NT2/D1 (cell line): Measurements from ENCODE around the gene LSM12.

Experiments used
- SUZ12 ChIP-seq: IDR thresholded peaks from 2 replicates; pipeline ENCODE4 v1.6.1; 2011; ENCODE audit not compliant: insufficient read length, insufficient read depth; ENCODE audit errors: extremely low read depth
- ZNF274 ChIP-seq: IDR thresholded peaks from 2 replicates; pipeline ENCODE4 v1.6.1; 2011; ENCODE audit warnings: mild to moderate bottlenecking, low read depth, low read length

DNA sequence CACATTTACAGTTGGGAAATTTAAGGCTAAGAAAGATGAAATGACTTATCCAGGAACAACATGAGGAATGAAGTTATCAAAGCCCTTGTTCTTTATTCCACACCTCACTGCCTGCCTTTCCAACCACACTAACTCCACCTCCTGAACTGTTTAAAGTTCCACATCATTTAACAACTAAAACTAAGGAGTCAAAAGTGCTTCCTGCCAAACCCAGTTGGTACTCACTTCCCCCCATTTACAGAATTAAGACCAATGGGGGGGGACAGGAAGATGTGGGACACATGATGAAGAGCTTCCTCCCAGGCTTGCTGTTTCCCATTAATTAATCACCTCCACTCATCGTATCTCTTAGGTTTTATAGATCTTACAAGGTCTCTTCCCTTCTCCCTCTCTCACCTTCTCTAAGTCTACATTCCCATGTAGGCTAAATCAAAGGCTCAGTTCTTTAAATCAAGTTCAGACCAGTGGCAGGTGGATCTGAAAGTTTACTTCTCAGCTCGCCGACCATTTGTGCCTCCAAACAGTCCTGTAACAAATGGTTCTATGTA is 32.5 kb downstream of the LSM12 start:
- no peak for TF ChIP-seq ZNF274
- TF ChIP-seq SUZ12, result no peak
